K562 (cell line): ENCODE measurements around the gene UNC119B.

ENCODE experiments used
- CTCF ChIP-seq, 3 experiments: IDR thresholded peaks in 2 of 3; conservative IDR thresholded peaks in 1 of 3; 2 replicates each; pipeline ENCODE4 v1.5.1; 2011 to 2012; ENCODE audit warnings: low read length in 3 of 3, mild to moderate bottlenecking in 3 of 3, control low read depth in 2 of 3, improper control_type of control experiment in 1 of 3, inconsistent platforms in 1 of 3, low read depth in 1 of 3, mixed read lengths in 1 of 3, moderate library complexity in 1 of 3; ENCODE audit not compliant: insufficient read depth in 2 of 3
- EP300 ChIP-seq: IDR thresholded peaks from 2 replicates; pipeline ENCODE4 v1.6.1; 2012; ENCODE audit warnings: low read length, improper control_type of control experiment
- HDGF ChIP-seq: fragments of 450-650 bp; IDR thresholded peaks from 2 replicates; pipeline ENCODE4 v1.6.1; 2016
- POLR2AphosphoS2 ChIP-seq: IDR thresholded peaks from 2 replicates; pipeline ENCODE4 v1.6.1; 2012; ENCODE audit warnings: low read length, improper control_type of control experiment
- TRIM24 ChIP-seq, 2 experiments: fragments of 450-650 bp; IDR thresholded peaks; 2 replicates each; pipeline ENCODE4 v1.6.1; 2016
- ZBTB11 ChIP-seq, 3 experiments: fragments of 200-800 bp in 1 of 3; fragments of 250-450 bp in 1 of 3; fragments of 450-650 bp in 1 of 3; sonication (Bioruptor Pico) in 1 of 3; sonication (Bioruptor generic) in 1 of 3; formaldehyde crosslinking in 1 of 3; IDR thresholded peaks; 2 replicates each; pipeline versions ENCODE4 v1.6.1 to v1.8.0; 2016 to 2022; ENCODE audit warnings: mild to moderate bottlenecking in 2 of 3, missing genetic modification characterization in 2 of 3, missing compliant biosample characterization in 1 of 3, moderate library complexity in 1 of 3
- ZFP36 ChIP-seq: fragments of 150-350 bp; IDR thresholded peaks from 2 replicates; pipeline ENCODE4 v1.6.1; 2018; ENCODE audit warnings: low read length, low read depth; ENCODE audit not compliant: partially characterized antibody
- ZNF311 ChIP-seq: fragments of 250-450 bp; sonication (Bioruptor Pico); IDR thresholded peaks from 2 replicates; pipeline ENCODE4 v1.4.0; 2020; ENCODE audit warnings: mild to moderate bottlenecking, moderate library complexity

GRCh38 chr12:120666571-120667390 is 43.5 kb upstream of the UNC119B start:
- TF ChIP-seq CTCF (IDR thresholded peaks at IDR 0.05 in 2 of 3, conservative IDR thresholded peaks at IDR 0.05 in 1 of 3; ENCODE audit: insufficient read depth in 2 of 3, low read depth in 1 of 3, low read length in 3 of 3) = no peak
- no peak for TF ChIP-seq TRIM24 (IDR thresholded peaks at IDR 0.05)
- TF ChIP-seq ZNF311 (CRISPR knock-in tag) = no peak
- no peak for TF ChIP-seq POLR2AphosphoS2
- TF ChIP-seq ZFP36 = no peak
- TF ChIP-seq ZBTB11 (CRISPR knock-in tag; IDR thresholded peaks at IDR 0.05) = no peak
- no peak for TF ChIP-seq EP300
- no peak for TF ChIP-seq HDGF
